Breast epithelium (tissue), 3 donors: Measurements from ENCODE around the gene HAUS8.

Source experiments
- POLR2A ChIP-seq: fragments of 450-650 bp; IDR thresholded peaks from one replicate; pipeline ENCODE4 v1.6.1; 2016; ENCODE audit warnings: antibody characterized with exemption, mild to moderate bottlenecking, moderate library complexity
- POLR2AphosphoS5 ChIP-seq, 3 donors: sonication (generic); formaldehyde crosslinking; IDR thresholded peaks; one replicate each; pipeline ENCODE4 v1.6.1; 2017; ENCODE audit warnings: antibody characterized with exemption in 3 of 3
- TF ChIP-seq, protein P1 (sequence below), 3 donors: fragments of 450-650 bp; IDR thresholded peaks; one replicate each; pipeline ENCODE4 v1.5.1; 2016 to 2017; ENCODE audit warnings: antibody characterized with exemption in 3 of 3, mild to moderate bottlenecking in 3 of 3, moderate library complexity in 3 of 3

DNA sequence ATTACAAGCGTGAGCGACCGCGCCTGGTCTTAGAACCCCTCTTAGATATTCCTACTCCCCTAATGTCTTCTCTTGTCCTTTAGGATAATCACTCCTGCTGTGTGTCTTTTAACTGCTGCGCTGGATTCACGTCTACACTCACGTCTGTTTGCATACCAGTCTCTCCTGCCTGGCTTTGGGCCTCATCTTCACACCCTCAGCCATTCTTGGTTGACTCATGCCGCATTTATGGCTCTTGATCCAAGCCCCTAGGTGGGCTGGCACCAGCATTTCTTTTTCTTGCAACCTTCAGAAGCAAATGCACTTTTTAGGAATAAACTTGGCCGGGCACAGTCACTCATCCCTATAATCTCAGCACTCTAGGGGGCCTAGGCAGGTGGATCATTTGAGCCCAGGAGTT, 23.1 kb upstream of the HAUS8 start:
- TF ChIP-seq, protein P1, sequence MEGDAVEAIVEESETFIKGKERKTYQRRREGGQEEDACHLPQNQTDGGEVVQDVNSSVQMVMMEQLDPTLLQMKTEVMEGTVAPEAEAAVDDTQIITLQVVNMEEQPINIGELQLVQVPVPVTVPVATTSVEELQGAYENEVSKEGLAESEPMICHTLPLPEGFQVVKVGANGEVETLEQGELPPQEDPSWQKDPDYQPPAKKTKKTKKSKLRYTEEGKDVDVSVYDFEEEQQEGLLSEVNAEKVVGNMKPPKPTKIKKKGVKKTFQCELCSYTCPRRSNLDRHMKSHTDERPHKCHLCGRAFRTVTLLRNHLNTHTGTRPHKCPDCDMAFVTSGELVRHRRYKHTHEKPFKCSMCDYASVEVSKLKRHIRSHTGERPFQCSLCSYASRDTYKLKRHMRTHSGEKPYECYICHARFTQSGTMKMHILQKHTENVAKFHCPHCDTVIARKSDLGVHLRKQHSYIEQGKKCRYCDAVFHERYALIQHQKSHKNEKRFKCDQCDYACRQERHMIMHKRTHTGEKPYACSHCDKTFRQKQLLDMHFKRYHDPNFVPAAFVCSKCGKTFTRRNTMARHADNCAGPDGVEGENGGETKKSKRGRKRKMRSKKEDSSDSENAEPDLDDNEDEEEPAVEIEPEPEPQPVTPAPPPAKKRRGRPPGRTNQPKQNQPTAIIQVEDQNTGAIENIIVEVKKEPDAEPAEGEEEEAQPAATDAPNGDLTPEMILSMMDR (IDR thresholded peaks at IDR 0.05): no peak
- TF ChIP-seq POLR2AphosphoS5 (IDR thresholded peaks at IDR 0.05): no peak
- TF ChIP-seq POLR2A: no peak
